Neural progenitor cell (in vitro differentiated cells): ENCODE results near the gene TTC39A. TPM values are rescaled to one million over a fixed set of nuclear protein-coding genes. Genes with fewer than 3 reads are reported as not detected.

Experiments
- DNase-seq: peaks from one replicate; pipeline ENCODE4 v3.0.0-alpha.2; 2016; ENCODE audit warnings: low spot score
- H2AFZ ChIP-seq: fragments of 200-600 bp; sonication (generic); replicated peaks from 2 replicates; pipeline ENCODE4 v1.6.1; 2016; ENCODE audit warnings: antibody characterized with exemption
- H3F3A ChIP-seq: fragments of 200-600 bp; sonication (generic); 2 replicates; pipeline ENCODE4 v1.6.1; 2016; ENCODE audit warnings: antibody characterized with exemption, low read depth
- H3K27ac ChIP-seq: fragments of 200-600 bp; sonication (generic); 2 replicates; pipeline ENCODE4 v1.5.1; 2016; ENCODE audit warnings: mild to moderate bottlenecking
- H3K27me3 ChIP-seq: fragments of 200-600 bp; sonication (generic); 2 replicates; pipeline ENCODE4 v1.6.1; 2016; ENCODE audit warnings: mild to moderate bottlenecking, moderate library complexity
- H3K36me3 ChIP-seq: fragments of 200-600 bp; sonication (generic); 2 replicates; pipeline ENCODE4 v1.5.1; 2016
- H3K4me1 ChIP-seq: fragments of 200-600 bp; sonication (generic); 2 replicates; pipeline ENCODE4 v1.6.1; 2016; ENCODE audit warnings: mixed run types
- H3K4me2 ChIP-seq: fragments of 200-600 bp; sonication (generic); 2 replicates; pipeline ENCODE4 v1.6.1; 2016
- H3K4me3 ChIP-seq: fragments of 200-600 bp; sonication (generic); 2 replicates; pipeline ENCODE4 v1.5.1; 2016
- H3K79me2 ChIP-seq: fragments of 200-600 bp; sonication (generic); 2 replicates; pipeline ENCODE4 v1.6.1; 2016; ENCODE audit warnings: low read depth
- H3K9ac ChIP-seq: fragments of 200-600 bp; sonication (generic); 2 replicates; pipeline ENCODE4 v1.6.1; 2016
- H3K9me3 ChIP-seq: fragments of 200-600 bp; sonication (generic); 2 replicates; pipeline ENCODE4 v1.5.1; 2016; ENCODE audit warnings: low read depth
- H4K20me1 ChIP-seq: fragments of 200-600 bp; sonication (generic); 2 replicates; pipeline ENCODE4 v1.6.1; 2016; ENCODE audit warnings: low read depth
- H3K27ac Mint-ChIP-seq: 3 replicates; pipeline ENCODE4 v1.8.0; 2021; ENCODE audit warnings: mixed read lengths
- H3K27me3 Mint-ChIP-seq: 2 replicates; pipeline ENCODE4 v1.8.0; 2022; ENCODE audit warnings: low read depth, mild to moderate bottlenecking, inconsistent platforms, moderate library complexity, mixed read lengths; ENCODE audit not compliant: insufficient read depth
- H3K36me3 Mint-ChIP-seq: 3 replicates; pipeline ENCODE4 v1.8.0; 2021; ENCODE audit warnings: mixed read lengths
- H3K4me1 Mint-ChIP-seq: 3 replicates; pipeline ENCODE4 v1.8.0; 2021; ENCODE audit warnings: mixed read lengths
- H3K4me3 Mint-ChIP-seq: 3 replicates; pipeline ENCODE4 v1.8.0; 2021; ENCODE audit warnings: mild to moderate bottlenecking, moderate library complexity, mixed read lengths
- H3K9me3 Mint-ChIP-seq: 3 replicates; pipeline ENCODE4 v1.8.0; 2020; ENCODE audit warnings: mixed read lengths
- EZH2 ChIP-seq: fragments of 200-600 bp; sonication (generic); IDR thresholded peaks from 2 replicates; pipeline ENCODE4 v1.6.1; 2017; ENCODE audit warnings: antibody characterized with exemption, mild to moderate bottlenecking, moderate library complexity
- EZH2phosphoT487 ChIP-seq: fragments of 200-600 bp; sonication (generic); IDR thresholded peaks from 2 replicates; pipeline ENCODE4 v1.6.1; 2017; ENCODE audit warnings: antibody characterized with exemption
- total RNA-seq: library from RNA; depleted of rRNA; stranded (reverse); fragments of >200 nt; gene quantifications from 2 replicates; pipeline ENCODE4 v1.2.3, GENCODE V29; 2015; ENCODE audit warnings: low replicate concordance
- TF ChIP-seq, protein P1 (sequence below): fragments of 200-600 bp; sonication (generic); IDR thresholded peaks from 2 replicates; pipeline ENCODE4 v1.5.1; 2017; ENCODE audit warnings: antibody characterized with exemption, mild to moderate bottlenecking

The TTC39A gene
- total RNA-seq, 1 donor from 2014 or later, result 0.94 TPM

- H3K27me3 ChIP-seq, result no peaks in the 10 kb centered on the region
Observed at GRCh38 chr1:51301152-51301843, 29.1 kb downstream of the TTC39A start.

DNA sequence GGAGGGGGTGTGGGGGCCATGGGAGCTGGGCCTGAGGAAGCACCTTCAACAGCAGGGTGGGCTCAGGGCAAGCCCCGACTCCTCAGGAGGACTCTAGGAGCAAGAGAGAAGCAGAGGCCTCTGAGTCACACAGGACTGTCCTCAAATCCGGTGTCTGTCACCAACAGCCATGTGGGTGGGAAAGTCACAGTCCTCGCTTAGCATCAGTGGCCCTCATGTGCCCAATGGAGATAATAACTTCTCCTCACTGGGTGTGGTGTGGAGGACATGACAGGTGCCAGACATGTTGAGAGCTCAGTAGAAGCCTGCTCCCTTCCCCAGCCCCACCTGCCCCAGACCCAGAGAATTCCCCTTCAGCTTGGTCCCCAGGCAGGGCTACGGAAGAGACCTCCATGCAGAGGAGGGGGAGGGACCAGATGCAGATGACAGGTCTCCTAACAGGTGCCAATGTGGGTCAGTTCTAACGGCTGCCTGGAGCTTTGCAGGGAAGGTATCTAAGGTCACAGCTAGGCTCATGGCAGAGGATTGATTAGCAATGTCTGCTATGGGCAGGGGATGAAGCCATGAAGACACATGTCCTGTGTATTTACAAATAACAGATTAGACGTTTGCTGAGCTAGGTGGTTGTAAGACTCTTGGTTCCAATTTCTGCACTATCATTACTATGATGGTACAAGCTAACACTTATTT lies 30.2 kb downstream of the TTC39A start:
- Mint-ChIP-seq H3K27ac (no peak overlapping the region), H3K9me3 (no peaks in the 10 kb centered on the region), H3K4me1 (peaks cover 7% of the 10 kb centered on the region), H3K4me3 (no peak overlapping the region), H3K36me3 (no peaks in the 10 kb centered on the region), H3K27me3 (peaks cover 2% of the 10 kb centered on the region)
- no peak for TF ChIP-seq EZH2phosphoT487
- TF ChIP-seq, protein P1, sequence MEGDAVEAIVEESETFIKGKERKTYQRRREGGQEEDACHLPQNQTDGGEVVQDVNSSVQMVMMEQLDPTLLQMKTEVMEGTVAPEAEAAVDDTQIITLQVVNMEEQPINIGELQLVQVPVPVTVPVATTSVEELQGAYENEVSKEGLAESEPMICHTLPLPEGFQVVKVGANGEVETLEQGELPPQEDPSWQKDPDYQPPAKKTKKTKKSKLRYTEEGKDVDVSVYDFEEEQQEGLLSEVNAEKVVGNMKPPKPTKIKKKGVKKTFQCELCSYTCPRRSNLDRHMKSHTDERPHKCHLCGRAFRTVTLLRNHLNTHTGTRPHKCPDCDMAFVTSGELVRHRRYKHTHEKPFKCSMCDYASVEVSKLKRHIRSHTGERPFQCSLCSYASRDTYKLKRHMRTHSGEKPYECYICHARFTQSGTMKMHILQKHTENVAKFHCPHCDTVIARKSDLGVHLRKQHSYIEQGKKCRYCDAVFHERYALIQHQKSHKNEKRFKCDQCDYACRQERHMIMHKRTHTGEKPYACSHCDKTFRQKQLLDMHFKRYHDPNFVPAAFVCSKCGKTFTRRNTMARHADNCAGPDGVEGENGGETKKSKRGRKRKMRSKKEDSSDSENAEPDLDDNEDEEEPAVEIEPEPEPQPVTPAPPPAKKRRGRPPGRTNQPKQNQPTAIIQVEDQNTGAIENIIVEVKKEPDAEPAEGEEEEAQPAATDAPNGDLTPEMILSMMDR, result no peak
- no peak for TF ChIP-seq EZH2
- no peak for DNase-seq
- Histone ChIP-seq H3F3A (no peaks in the 10 kb centered on the region), H3K9me3 (no peaks in the 10 kb centered on the region), H2AFZ (no peak overlapping the region), H3K4me2 (no peak overlapping the region), H3K4me3 (no peak overlapping the region), H3K9ac (no peak overlapping the region), H3K79me2 (no peaks in the 10 kb centered on the region), H3K27ac (no peak overlapping the region), H4K20me1 (no peaks in the 10 kb centered on the region), H3K36me3 (no peaks in the 10 kb centered on the region), H3K4me1 (peaks cover 1% of the 10 kb centered on the region), H3K27me3 (no peaks in the 10 kb centered on the region)

More at GRCh38 chr1:51301152-51301843, 29.1 kb downstream of the TTC39A start:
- Histone ChIP-seq H3K9ac (no peak overlapping the region), H3K4me1 (peaks cover 6% of the 10 kb centered on the region), H3K9me3 (no peaks in the 10 kb centered on the region), H3K4me3 (no peak overlapping the region), H3K4me2 (no peak overlapping the region), H2AFZ (no peak overlapping the region), H3F3A (no peaks in the 10 kb centered on the region), H3K36me3 (no peaks in the 10 kb centered on the region), H4K20me1 (no peaks in the 10 kb centered on the region), H3K79me2 (no peaks in the 10 kb centered on the region), H3K27ac (no peak overlapping the region)
- TF ChIP-seq, protein P1, result no peak
- TF ChIP-seq EZH2 (no peak), EZH2phosphoT487 (no peak)
- no peak for DNase-seq
- no peaks in the 10 kb centered on the region for H3K27me3 Mint-ChIP-seq
- no peaks in the 10 kb centered on the region for H3K9me3 Mint-ChIP-seq
- H3K36me3 Mint-ChIP-seq, result no peaks in the 10 kb centered on the region
- peaks cover 7% of the 10 kb centered on the region for H3K4me1 Mint-ChIP-seq
- H3K27ac Mint-ChIP-seq, result no peak overlapping the region
- H3K4me3 Mint-ChIP-seq, result no peak overlapping the region

DNA sequence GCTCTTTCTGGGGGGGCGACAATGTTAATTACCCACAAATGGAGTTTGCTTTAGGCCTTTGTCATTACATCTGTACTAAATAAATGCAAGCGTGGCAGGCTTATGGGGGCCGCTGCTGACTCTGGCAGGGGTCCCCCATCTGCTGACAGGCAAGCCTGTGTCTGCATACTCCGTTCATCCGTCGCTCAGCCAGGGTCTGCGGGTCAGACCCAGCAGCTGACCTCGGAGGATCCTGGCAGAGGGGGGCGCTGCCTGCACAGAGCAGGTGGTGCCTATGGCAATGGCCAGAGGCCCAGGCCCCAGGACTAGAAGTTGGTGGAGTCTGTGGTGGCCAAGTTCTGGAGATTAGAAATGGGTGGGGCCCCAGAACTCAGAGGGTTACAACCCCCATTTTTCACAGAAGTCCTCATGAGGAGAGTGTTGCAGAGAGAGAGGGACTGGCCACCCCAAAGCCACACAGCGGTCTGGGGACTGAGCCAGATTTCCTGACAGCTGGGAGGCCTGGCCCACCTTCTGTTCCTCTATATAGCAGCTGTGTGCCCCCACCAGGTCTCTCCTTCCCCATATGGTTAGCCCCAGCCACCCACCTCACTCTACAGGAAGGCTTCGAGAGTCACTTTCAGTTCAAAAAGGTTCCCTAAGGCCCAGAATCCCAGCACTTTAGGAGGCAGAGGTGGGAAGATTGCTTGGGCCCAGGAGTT lies 31.0 kb downstream of the TTC39A start:
- Histone ChIP-seq H3K9ac (no peak overlapping the region), H3K4me3 (no peak overlapping the region), H3K27ac (no peak overlapping the region), H3K79me2 (no peaks in the 10 kb centered on the region), H3K4me2 (no peak overlapping the region), H3F3A (no peaks in the 10 kb centered on the region), H3K9me3 (no peaks in the 10 kb centered on the region), H2AFZ (no peak overlapping the region), H3K27me3 (no peaks in the 10 kb centered on the region), H3K36me3 (no peaks in the 10 kb centered on the region), H4K20me1 (no peaks in the 10 kb centered on the region), H3K4me1 (no peaks in the 10 kb centered on the region)
- TF ChIP-seq EZH2phosphoT487, result no peak
- no peak for TF ChIP-seq EZH2
- TF ChIP-seq, protein P1, result no peak
- Mint-ChIP-seq H3K9me3 (no peaks in the 10 kb centered on the region), H3K4me3 (no peak overlapping the region), H3K27me3 (peaks cover 2% of the 10 kb centered on the region), H3K27ac (no peak overlapping the region), H3K4me1 (peaks cover 7% of the 10 kb centered on the region), H3K36me3 (no peaks in the 10 kb centered on the region)
- no peak for DNase-seq
